GM23248 (cell line): ENCODE measurements around the gene CENPX. TPM values are rescaled to one million over a fixed set of nuclear protein-coding genes. Genes with fewer than 3 reads are reported as not detected.

Experiments
- DNase-seq: peaks from one replicate; pipeline ENCODE4 v3.0.0-alpha.2; 2015
- H2AFZ ChIP-seq: fragments of 200-600 bp; sonication (generic); 2 replicates; pipeline ENCODE4 v1.6.1; 2016; ENCODE audit warnings: antibody characterized with exemption
- H3F3A ChIP-seq: fragments of 200-600 bp; sonication (generic); 2 replicates; pipeline ENCODE4 v1.6.1; 2016; ENCODE audit warnings: mild to moderate bottlenecking, antibody characterized with exemption, mixed run types; ENCODE audit not compliant: insufficient read depth
- H3K27ac ChIP-seq: fragments of 200-600 bp; sonication (generic); 2 replicates; pipeline ENCODE4 v1.5.1; 2016; ENCODE audit warnings: mild to moderate bottlenecking
- H3K27me3 ChIP-seq: fragments of 200-600 bp; sonication (generic); replicated peaks from 2 replicates; pipeline ENCODE4 v1.6.1; 2016; ENCODE audit warnings: mild to moderate bottlenecking; ENCODE audit not compliant: insufficient read depth
- H3K36me3 ChIP-seq: fragments of 200-600 bp; sonication (generic); 2 replicates; pipeline ENCODE4 v1.6.1; 2016; ENCODE audit warnings: low read depth, mild to moderate bottlenecking
- H3K4me1 ChIP-seq: fragments of 200-600 bp; sonication (generic); 2 replicates; pipeline ENCODE4 v1.6.1; 2016; ENCODE audit warnings: mild to moderate bottlenecking; ENCODE audit not compliant: insufficient read depth
- H3K4me2 ChIP-seq: fragments of 200-600 bp; sonication (generic); one replicate; pipeline ENCODE4 v1.6.1; 2016; ENCODE audit warnings: mild to moderate bottlenecking; ENCODE audit not compliant: unreplicated experiment
- H3K4me3 ChIP-seq: fragments of 200-600 bp; sonication (generic); 2 replicates; pipeline ENCODE4 v1.5.1; 2016; ENCODE audit warnings: mild to moderate bottlenecking
- H3K79me2 ChIP-seq: fragments of 200-600 bp; sonication (generic); 2 replicates; pipeline ENCODE4 v1.6.1; 2016; ENCODE audit warnings: mild to moderate bottlenecking; ENCODE audit not compliant: insufficient read depth
- H3K9ac ChIP-seq: fragments of 200-600 bp; sonication (generic); 2 replicates; pipeline ENCODE4 v1.6.1; 2016; ENCODE audit warnings: mild to moderate bottlenecking
- H3K9me2 ChIP-seq: fragments of 200-600 bp; sonication (generic); 2 replicates; pipeline ENCODE4 v1.6.1; 2016; ENCODE audit warnings: mixed run types, mild to moderate bottlenecking, moderate library complexity; ENCODE audit not compliant: insufficient read depth
- H3K9me3 ChIP-seq: fragments of 200-600 bp; sonication (generic); one replicate; pipeline ENCODE4 v1.6.1; 2017; ENCODE audit warnings: low read depth
- H4K20me1 ChIP-seq: fragments of 200-600 bp; sonication (generic); 2 replicates; pipeline ENCODE4 v1.6.0; 2016; ENCODE audit not compliant: insufficient read depth
- EZH2 ChIP-seq: fragments of 200-600 bp; sonication (generic); IDR thresholded peaks from 2 replicates; pipeline ENCODE4 v1.6.1; 2018; ENCODE audit warnings: antibody characterized with exemption, mild to moderate bottlenecking; ENCODE audit not compliant: insufficient read depth, poor library complexity, severe bottlenecking
- EZH2phosphoT487 ChIP-seq: fragments of 200-600 bp; sonication (generic); IDR thresholded peaks from 2 replicates; pipeline ENCODE4 v1.6.1; 2018; ENCODE audit warnings: antibody characterized with exemption, moderate library complexity, mild to moderate bottlenecking, low read depth; ENCODE audit not compliant: insufficient read depth
- WGBS, 2 experiments: methylation state at CpG; one replicate each; pipeline ENCODE4 v1.1.6; 2015 to 2017; ENCODE audit warnings: low lambda C conversion rate in 2 of 2, low coverage in 1 of 2; ENCODE audit errors: missing lambda C conversion rate in 2 of 2; 5-methylcytosine and 5-hydroxymethylcytosine counted together
- in situ Hi-C: fragments of 300-500 bp; cut with MboI; formaldehyde crosslinking; loops from 2 replicates; pipeline ENCODE4 v1.15.0; 2020
- polyA plus RNA-seq: library from polyadenylated mRNA; unstranded; fragments of >200 nt; fragmentation: Nextera tagmentation; extraction: Ambion mirVana; gene quantifications from 2 replicates; pipeline ENCODE4 v1.2.1, GENCODE V29; 2016
- total RNA-seq: library from RNA; depleted of rRNA; stranded (reverse); fragments of >200 nt; shearing (Covaris generic); gene quantifications from 2 replicates; pipeline ENCODE4 v1.2.3, GENCODE V29; 2014

CENPX gene
- total and polyA plus RNA-seq, 2 experiments from 2014 or later = 43.9 to 68.6 TPM

- Histone ChIP-seq H3K9me2 (no peaks in the 10 kb centered on the region), H2AFZ (no peak overlapping the region), H3K9me3 (no peaks in the 10 kb centered on the region), H4K20me1 (no peaks in the 10 kb centered on the region), H3K79me2 (peaks cover 21% of the 10 kb centered on the region), H3K36me3 (no peaks in the 10 kb centered on the region), H3K4me1 (peaks cover 5% of the 10 kb centered on the region), H3K4me2 (no peak overlapping the region), H3F3A (no peaks in the 10 kb centered on the region), H3K4me3 (no peak overlapping the region), H3K9ac (no peak overlapping the region), H3K27me3 (no peaks in the 10 kb centered on the region), H3K27ac (no peak overlapping the region)
- WGBS, 2 experiments = 89 to 90% methylated on average over 18 to 23 of the region's 25 CpGs
- no peak for DNase-seq
- TF ChIP-seq EZH2phosphoT487 (no peak), EZH2 (no peak)
- in situ Hi-C loops = no loop called here
Measured at GRCh38 chr17:82047914-82048570, 25.4 kb upstream of the CENPX start.

GRCh38 chr17:82047379-82047778 lies 24.7 kb upstream of the CENPX start:
- H3K27ac ChIP-seq = no peak overlapping the region
- H3K9me2 ChIP-seq = no peaks in the 10 kb centered on the region
- H3K4me3 ChIP-seq = no peak overlapping the region
- no peaks in the 10 kb centered on the region for H3K4me1 ChIP-seq
- no peak for DNase-seq
- peaks cover 14% of the 10 kb centered on the region for H3K79me2 ChIP-seq
- no peak overlapping the region for H3K4me2 ChIP-seq
- in situ Hi-C loops = no loop called here
- 93 to 97% methylated on average over 23 to 24 of the region's 24 CpGs for WGBS, 2 experiments
- no peaks in the 10 kb centered on the region for H3K9me3 ChIP-seq
- H3F3A ChIP-seq = no peaks in the 10 kb centered on the region
- no peaks in the 10 kb centered on the region for H3K36me3 ChIP-seq
- no peak overlapping the region for H3K9ac ChIP-seq
- no peaks in the 10 kb centered on the region for H4K20me1 ChIP-seq
- H2AFZ ChIP-seq = no peak overlapping the region
- no peaks in the 10 kb centered on the region for H3K27me3 ChIP-seq
- TF ChIP-seq EZH2 (no peak), EZH2phosphoT487 (no peak)

DNA sequence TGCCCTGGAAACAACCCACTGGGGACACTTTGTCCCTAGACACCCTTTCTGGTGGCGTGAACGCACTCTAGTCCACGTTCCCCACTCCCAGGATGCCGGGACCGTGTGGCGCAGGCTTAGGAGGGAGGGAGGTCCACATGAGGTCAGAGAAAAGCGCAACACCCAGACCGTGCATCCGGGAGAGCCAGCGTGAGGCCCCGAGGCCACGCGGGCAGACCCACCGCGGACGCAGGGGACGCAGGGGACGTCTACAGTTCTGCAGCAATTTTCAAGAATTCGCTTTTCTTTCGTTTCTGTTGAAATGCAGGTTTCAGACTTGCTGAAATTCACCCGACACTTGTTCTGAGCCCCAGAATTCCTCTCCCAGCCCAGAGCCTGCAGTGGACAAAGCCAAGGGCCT lies 24.2 kb upstream of the CENPX start:
- no peak for DNase-seq
- no peaks in the 10 kb centered on the region for H3K27me3 ChIP-seq
- H3K4me3 ChIP-seq = no peak overlapping the region
- H3K4me1 ChIP-seq = no peaks in the 10 kb centered on the region
- WGBS, 2 experiments = 88 to 93% methylated on average over 21 of the region's 21 CpGs
- H4K20me1 ChIP-seq = no peaks in the 10 kb centered on the region
- H3F3A ChIP-seq = no peaks in the 10 kb centered on the region
- H3K36me3 ChIP-seq = no peaks in the 10 kb centered on the region
- H3K79me2 ChIP-seq = peaks cover 10% of the 10 kb centered on the region; the same call in 1 of the 2 replicates
- no peak overlapping the region for H3K9ac ChIP-seq
- no peak overlapping the region for H2AFZ ChIP-seq
- no peak overlapping the region for H3K27ac ChIP-seq
- no peak overlapping the region for H3K4me2 ChIP-seq
- no peaks in the 10 kb centered on the region for H3K9me3 ChIP-seq
- in situ Hi-C loops = no loop called here
- no peak for TF ChIP-seq EZH2
- no peak for TF ChIP-seq EZH2phosphoT487
- H3K9me2 ChIP-seq = no peaks in the 10 kb centered on the region

GRCh38 chr17:82045936-82046484 lies 23.3 kb upstream of the CENPX start:
- in situ Hi-C loops = no loop called here
- peaks cover 5% of the 10 kb centered on the region; the same call in 1 of the 2 replicates for H3F3A ChIP-seq
- WGBS, 2 experiments = 42 to 44% methylated on average over 14 of the region's 14 CpGs
- H3K27ac ChIP-seq = no peak overlapping the region
- no peaks in the 10 kb centered on the region for H3K27me3 ChIP-seq
- H3K4me2 ChIP-seq = no peak overlapping the region
- no peaks in the 10 kb centered on the region for H3K9me2 ChIP-seq
- peaks cover 10% of the 10 kb centered on the region; the same call in 1 of the 2 replicates for H3K79me2 ChIP-seq
- no peaks in the 10 kb centered on the region for H3K36me3 ChIP-seq
- DNase-seq = no peak
- no peak overlapping the region for H2AFZ ChIP-seq
- no peak overlapping the region for H3K9ac ChIP-seq
- no peaks in the 10 kb centered on the region for H4K20me1 ChIP-seq
- TF ChIP-seq EZH2 (no peak), EZH2phosphoT487 (no peak)
- no peaks in the 10 kb centered on the region for H3K9me3 ChIP-seq
- no peaks in the 10 kb centered on the region for H3K4me1 ChIP-seq
- no peak overlapping the region for H3K4me3 ChIP-seq
